Dermis blood vessel endothelial cell (primary cell): ENCODE data around the gene AMZ1. TPM values are rescaled to one million over a fixed set of nuclear protein-coding genes. Genes with fewer than 3 reads are reported as not detected.
"Not testable (repeated sequence)": the region's sequence is repeated elsewhere in the genome, so short reads cannot be mapped to it uniquely, and the experiment has no call there.

ENCODE experiments used
- DNase-seq: peaks from one replicate; pipeline ENCODE4 v3.0.0; 2010
- total RNA-seq: library from RNA; depleted of rRNA; stranded (reverse); fragments of >200 nt; gene quantifications from 2 replicates; pipeline ENCODE4 v1.2.3, GENCODE V29; 2014

The AMZ1 gene
- total RNA-seq, 1 donor from 2014 or later, result under 0.01 TPM

- DNase-seq, result not testable (repeated sequence)
Measured at GRCh38 chr7:2691932-2692439, 4.0 kb downstream of the AMZ1 start.

- no peak for DNase-seq
Measured at GRCh38 chr7:2692543-2692942, 4.5 kb downstream of the AMZ1 start.

DNA sequence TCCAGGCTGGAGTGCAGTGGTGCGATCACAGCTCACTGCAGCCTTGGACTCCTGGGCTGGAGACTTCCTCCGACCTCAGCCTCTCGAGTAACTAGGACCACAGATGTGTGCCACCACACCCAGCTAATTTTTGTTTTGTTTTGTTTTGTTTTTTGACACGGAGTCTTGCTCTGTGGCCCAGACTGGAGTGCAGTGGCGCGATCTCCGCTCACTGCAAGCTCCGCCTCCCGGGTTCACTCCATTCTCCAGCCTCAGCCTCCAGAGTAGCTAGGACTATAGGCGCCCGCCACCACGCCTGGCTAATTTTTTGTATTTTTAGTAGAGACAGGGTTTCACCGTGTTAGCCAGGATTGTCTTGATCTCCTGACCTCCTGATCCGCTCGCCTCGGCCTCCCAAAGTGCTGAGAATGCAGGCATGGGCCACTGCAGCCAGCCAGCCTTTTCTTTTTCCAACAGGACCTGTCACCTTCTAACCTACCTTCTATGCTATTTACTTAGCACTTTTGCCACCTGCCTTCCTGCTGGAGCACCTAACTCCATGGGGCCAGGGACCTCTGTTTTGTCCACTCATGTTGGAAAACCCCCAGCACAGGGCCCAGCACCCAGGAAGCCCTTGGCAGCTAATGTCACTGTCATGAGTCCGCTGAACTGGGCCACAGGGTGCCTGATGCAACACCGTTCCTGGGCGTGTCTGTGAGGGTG, 5.6 kb downstream of the AMZ1 start:
- DNase-seq, result not testable (repeated sequence)

GRCh38 chr7:2694122-2694436, 6.1 kb downstream of the AMZ1 start:
- not testable (repeated sequence) for DNase-seq

DNA sequence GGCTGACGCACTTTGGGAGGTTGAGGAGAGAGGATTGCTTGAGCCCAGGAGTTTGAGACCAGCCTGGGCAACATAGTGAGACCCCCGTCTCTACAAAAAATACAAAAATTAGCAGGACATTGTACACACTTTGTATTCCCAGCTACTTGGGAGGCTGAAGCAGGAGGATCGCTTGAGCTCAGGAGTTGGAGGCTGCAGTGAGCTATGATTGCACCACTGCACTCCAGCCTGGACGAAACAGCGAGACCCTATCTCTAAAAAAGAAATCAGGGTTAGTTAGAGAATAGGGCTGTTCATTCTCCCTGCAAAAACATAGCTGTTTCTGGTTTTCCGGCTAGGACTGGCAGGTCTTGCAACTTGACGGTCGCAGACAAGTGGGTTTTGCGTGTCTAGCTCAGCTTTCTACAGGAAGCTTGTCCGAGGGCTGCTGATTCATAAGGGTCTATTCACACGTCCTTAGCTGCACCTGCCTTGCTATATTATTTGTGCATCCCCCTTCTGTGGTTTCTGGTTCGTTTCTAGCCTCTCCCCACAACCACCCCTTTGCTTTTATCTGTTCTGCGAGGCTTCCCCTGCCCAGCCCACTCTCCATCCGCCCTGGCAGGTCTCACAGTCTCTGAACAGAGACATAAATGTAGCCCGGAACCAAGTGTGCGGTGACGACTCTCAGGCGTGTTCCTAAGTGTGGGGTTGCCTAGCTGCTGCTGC, 10.7 kb downstream of the AMZ1 start:
- DNase-seq, result no peak

GRCh38 chr7:2699289-2699620, 11.3 kb downstream of the AMZ1 start:
- DNase-seq, result no peak

DNA sequence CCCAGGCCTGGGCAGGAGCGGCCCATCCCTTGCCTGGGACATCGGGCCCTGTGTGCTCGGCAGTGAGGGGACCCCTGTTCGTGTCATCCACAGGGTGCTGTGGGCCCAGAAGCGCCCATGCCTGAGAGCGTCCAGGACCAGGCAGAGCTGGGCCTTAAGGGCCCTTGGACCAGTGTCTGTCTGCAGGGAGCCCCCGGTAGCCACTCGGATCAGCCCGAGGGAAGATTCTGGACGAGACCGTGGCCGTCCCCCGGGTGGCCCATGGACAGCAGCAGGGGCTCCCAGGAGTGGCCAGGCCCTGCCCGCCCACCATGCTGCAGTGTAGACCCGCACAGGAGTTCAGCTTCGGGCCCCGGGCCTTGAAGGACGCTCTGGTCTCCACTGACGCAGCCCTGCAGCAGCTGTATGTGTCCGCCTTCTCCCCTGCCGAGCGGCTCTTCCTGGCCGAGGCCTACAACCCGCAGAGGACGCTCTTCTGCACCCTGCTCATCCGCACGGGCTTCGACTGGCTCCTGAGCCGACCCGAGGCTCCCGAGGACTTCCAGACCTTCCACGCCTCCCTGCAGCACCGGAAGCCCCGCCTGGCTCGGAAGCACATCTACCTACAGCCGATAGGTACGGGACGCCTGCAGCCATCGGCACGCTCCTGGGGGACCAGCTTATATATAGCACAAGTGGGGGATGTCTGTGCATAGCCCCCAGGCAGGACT, 12.3 kb downstream of the AMZ1 start:
- no peak for DNase-seq

- DNase-seq, result no peak
Measured at GRCh38 chr7:2701424-2701823, 13.4 kb downstream of the AMZ1 start.

GRCh38 chr7:2701832-2702593, 14.0 kb downstream of the AMZ1 start:
- DNase-seq, result no peak

DNA sequence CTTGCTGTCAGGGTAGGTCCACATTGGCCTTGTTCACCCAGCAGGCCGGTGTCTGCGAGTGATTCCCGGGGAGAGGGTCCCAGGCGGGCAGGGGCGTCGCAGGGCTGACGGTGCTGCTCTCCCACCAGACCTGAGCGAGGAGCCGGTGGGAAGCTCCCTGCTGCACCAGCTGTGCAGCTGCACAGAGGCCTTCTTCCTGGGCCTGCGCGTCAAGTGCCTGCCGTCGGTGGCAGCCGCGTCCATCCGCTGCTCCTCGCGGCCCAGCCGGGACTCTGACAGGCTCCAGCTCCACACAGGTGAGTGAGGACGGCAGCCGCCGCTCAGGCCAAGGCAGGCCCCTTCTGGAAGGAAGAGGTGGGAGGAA, 14.6 kb downstream of the AMZ1 start:
- no peak for DNase-seq

- no peak for DNase-seq
Measured at GRCh38 chr7:2705371-2706096, 17.5 kb downstream of the AMZ1 start.

GRCh38 chr7:2706685-2707126, 18.7 kb downstream of the AMZ1 start:
- no peak for DNase-seq

DNA sequence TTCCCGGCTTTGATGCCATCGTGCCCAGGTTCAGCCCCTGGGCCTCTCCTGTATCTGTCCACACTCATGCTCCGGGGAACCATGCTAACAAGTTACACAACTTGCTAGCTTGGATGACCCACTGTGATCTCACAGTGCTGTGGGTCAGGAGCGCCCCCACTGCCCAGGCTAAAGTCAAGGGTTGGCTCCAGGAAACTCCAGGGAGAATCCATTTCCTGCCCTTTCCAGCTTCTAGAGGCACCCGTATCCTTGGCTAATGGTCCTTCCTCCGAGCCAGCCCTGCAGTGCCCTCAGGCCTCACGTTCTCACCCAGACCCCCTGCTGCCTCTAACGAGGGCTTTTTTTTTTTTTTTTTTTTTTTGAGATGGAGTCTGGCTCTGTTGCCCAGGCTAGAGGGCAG, 19.5 kb downstream of the AMZ1 start:
- no peak for DNase-seq

- no peak for DNase-seq
Measured at GRCh38 chr7:2708041-2708440, 20.0 kb downstream of the AMZ1 start.

- no peak for DNase-seq
Measured at GRCh38 chr7:2708547-2709310, 20.7 kb downstream of the AMZ1 start.

- DNase-seq, result peak; percentile 78
Measured at GRCh38 chr7:2709553-2710285, 21.7 kb downstream of the AMZ1 start.

DNA sequence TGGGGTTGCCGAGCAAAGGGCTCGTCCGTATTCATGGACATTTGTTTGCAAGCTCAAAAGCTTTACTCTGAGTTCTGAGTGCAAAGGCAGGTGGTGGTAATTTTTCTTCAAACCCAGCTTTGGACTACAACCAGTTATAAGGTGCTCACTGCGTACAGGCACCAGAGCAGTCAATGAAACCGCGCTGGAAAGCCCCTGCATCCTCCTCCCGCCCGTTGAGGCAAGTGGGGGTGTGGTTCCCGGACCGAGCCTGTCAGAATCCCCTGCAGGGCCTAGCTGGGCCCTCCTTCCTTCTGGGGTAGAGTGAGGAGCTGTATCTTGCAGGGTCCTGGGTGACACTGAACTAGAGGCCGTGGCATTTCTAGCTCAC, 22.3 kb downstream of the AMZ1 start:
- no peak for DNase-seq

DNA sequence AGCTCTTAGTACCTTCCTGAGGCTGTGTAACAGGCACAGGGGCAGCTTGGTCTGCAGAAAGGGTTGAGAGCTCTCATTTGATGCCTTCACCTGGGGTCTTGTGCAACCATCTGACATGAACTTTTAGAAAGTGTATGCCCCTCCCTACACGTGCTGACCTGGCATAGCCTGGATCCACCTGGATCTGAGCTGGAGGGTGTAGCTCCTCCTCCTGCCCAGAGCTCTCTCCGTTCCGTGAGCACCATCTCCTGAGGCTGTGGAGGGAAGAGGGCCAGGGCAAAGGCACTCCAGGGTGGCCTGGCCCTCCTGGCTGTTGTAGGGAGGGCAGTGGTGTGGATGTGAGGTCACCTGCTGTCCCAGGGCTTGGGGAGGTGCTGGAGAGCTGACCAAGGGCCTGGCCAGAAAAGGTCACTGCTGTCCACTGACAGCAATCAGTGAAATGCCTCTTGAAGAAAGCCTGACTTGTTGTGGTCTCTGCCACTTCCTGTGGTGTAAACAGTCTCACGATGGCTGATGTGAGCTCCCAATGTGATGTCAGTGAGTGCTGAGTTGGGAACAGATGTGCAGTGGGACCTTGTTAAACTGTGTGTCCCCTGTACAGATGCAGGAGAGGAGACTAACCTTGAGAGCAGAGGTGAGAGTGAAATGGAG, 23.0 kb downstream of the AMZ1 start:
- no peak for DNase-seq

DNA sequence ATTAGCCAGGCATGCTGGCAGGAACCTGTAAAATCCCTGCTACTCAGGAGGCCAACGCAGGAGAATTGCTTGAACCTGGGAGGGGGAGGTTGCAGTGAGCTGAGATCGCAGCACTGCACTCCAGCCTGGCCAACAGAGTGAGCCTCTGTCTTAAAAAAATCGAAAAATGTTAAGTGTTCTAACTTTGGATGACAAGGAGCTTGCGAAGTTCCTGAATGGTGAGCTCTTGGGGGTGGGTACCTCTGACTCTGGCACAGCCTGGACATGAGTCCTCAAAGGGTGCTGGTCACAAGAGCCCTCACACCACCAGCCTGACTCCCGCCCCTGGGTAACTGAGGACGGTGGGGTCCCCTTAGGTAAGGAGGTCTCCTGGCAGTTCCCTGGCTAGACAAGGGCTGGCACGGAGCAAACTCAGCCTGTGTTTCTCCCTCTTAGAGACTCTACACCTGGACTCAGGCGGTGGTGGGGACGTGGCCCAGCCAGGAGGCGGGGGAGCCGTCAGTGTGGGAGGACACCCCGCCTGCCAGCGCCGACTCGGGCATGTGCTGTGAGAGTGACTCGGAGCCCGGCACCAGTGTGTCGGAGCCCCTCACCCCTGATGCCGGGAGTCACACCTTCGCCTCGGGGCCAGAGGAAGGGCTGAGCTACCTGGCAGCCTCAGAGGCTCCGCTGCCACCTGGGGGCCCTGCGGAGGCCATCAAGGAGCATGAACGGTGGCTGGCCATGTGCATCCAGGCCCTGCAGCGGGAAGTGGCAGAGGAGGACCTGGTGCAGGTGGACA, 24.1 kb downstream of the AMZ1 start:
- no peak for DNase-seq

GRCh38 chr7:2713370-2713769, 25.4 kb downstream of the AMZ1 start:
- peak; percentile 57 for DNase-seq
